Daoy (cell line): ENCODE measurements around the gene PELI2. TPM values are rescaled to one million over a fixed set of nuclear protein-coding genes. Genes with fewer than 3 reads are reported as not detected.
"Not testable (repeated sequence)": the region's sequence is repeated elsewhere in the genome, so short reads cannot be mapped to it uniquely, and the experiment has no call there.

Experiments used
- DNase-seq: peaks from one replicate; pipeline ENCODE4 v3.0.0-alpha.2; 2015; ENCODE audit warnings: low read depth
- total RNA-seq: library from RNA; depleted of rRNA; stranded (reverse); fragments of >200 nt; shearing (Covaris generic); gene quantifications from 2 replicates; pipeline ENCODE4 v1.2.3, GENCODE V29; 2014

Gene PELI2
- total RNA-seq, 1 experiment from 2014 or later, result 7.1 TPM

DNA sequence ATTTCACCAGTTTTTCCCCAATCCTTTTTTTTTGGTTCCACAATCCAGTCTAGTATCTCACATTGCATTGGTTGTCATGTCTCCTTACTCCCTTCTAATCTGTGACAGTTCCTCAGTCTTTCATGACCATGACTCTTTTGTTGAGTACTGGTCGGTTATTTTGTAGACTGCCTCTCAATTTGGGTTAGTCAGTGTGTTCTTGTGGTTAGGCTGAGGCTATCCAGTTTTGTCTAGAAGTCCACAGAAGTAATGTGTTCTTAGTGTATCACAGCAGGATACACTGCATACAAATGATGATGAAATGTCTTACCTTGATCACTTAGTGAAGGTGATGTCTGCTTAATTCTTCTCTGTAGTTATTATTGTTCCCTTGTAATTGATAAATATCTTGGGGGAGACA lies 24.8 kb downstream of the PELI2 start:
- peak; percentile 39 for DNase-seq

DNA sequence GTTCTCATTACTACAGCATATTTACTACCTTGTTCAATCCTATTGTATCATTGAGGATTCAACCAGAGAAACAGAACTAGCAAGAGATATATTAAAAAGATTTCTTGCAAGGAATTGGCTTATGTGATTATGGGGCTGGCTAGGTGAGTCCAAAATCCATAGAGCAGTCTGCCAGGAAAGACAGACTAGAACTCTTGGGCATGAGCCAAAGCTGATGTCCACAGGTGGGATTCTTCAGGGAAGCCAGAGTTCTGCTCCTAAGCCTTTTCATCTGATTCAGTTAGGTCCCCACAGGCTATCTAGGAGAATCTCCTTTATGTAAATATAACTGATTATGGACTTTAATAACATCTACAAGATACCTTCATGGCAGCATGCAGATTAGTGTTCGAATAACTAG lies 26.0 kb downstream of the PELI2 start:
- no peak for DNase-seq

- DNase-seq, result no peak
These were observed 27.1 kb downstream of the PELI2 start for GRCh38 chr14:56145181-56145769.

DNA sequence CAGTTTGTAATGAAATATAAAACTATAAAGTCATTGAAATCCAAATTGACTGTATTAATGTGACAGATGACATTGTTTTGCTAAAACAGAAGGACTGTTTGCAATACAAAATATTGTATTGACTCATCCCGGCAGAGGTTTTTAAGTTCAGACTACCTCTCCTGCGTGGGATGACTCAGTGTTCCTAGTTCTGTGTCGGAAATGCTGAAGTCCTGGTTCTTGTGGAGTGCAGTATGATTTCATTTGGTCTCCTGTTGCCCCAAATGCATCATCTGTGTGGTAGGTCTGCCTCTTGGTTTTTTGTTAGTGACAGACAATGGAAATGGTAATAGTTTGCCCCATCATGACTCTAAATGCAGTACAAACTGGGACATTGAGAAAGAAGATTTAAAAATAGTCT lies 27.8 kb downstream of the PELI2 start:
- peak; percentile 77 for DNase-seq

- no peak for DNase-seq
These were observed 29.2 kb downstream of the PELI2 start for GRCh38 chr14:56147449-56147848.

DNA sequence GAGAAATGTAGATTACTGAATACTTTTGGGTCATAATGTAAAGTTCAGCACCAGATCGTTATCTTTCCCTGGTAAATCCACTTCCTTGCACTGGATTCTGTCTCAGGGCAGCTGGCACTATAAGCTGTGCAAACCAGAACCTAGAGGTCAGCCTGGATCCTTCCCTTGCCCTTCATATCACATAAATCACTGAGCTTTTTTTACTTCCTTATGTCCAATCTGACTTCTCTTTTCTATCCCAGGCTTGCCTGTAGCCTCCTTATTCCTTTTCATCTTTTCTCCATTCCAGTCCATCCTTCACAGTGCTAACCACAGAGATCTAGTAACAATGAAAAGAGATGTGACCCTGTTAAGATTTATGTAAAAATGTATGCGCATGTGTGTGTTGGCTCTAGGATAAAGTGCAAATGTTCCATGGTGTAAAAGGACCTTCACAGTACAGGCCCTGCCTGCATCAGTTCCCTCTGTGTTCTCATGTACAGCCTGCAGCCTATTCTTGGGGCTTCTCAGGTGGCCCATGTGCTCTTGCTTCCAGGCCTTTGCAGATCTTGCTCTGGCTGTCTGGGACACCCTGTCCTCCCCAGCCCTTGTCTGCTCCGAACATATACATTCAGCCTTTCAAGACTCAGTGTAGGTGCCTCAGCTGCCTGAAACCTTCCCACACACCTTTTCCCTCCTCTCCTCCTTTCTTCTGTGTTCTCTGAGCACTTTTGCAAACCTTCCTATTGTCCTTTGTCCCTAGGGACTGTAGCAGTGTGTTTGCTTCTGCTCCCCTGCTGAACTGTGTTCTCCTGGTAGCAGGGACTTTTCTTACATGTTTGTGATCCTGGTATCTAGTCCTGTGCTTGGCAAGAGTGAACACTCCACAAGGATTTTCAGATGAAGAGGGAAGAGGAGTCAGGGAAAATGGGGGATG lies 30.0 kb downstream of the PELI2 start:
- DNase-seq, result no peak

DNA sequence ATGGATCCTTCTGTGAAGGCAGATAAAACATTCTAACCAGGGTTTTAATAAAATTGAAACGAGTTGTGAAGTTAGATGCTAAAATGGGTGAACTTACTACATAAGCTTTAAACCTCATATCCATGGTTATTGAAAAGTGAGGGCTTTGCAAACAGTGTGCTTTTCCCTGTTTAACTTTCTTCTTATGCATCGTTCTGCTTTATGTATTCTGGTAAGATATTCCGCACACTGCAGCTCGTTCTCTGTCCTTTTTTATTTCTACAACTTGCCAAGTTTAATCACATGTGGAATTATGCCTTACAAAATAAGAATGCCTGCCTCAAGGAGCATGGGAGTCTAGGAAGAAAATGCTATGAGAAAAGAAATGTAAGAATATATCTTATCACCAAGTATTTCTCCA lies 30.9 kb downstream of the PELI2 start:
- no peak for DNase-seq

GRCh38 chr14:56149995-56150394 lies 31.8 kb downstream of the PELI2 start:
- DNase-seq, result no peak

DNA sequence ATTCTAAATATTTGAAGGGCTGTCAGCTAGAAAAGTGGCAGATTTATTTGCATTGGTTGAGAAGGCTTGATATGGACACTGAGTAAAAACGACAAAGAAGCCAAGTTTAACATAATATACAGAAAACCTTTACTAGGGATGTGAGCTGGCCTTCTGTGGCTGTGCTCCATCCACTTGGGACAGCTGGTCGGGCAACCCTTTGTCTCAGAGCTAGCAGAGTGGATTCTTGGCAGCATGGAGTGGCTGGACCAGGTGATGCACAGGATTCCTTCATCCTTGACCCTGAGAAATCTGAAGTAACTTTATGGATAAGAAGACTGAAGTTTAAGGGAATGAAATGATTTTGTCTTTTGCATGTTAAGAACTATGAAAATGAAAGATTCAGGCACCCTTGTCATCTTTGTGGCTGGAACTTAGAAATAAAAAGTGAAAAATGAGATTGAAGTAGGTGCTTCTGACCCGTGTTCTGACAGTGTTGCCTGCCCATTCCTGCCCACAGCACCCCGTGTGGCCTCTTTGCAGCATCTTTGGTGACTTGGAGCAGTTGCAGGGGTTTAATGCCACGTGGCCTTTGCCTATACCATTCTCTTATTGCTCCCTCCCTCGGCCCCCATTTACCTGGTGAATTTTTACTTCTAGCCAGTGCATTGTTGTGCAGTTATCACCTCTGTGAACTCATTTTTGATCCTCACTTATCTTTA lies 32.6 kb downstream of the PELI2 start:
- no peak for DNase-seq

GRCh38 chr14:56152221-56152620 lies 34.0 kb downstream of the PELI2 start:
- no peak for DNase-seq

DNA sequence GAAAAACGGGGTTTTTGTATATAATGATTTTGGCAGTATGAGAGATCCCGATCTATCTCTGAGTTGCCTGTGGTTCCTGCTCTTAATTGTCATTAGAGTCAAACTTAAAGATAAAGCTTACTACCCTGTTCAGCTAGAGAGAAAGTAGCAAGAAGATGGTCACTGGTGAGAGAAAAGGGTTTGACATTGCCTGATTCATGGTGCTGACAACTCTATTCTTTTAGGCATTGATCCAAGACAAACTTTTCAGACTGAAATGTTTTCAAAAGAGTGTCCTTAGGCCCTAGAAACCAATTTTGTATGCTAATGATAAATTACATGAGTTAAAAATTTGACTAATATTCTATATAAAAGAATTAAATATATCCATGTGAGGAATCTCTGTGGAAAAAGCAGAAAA lies 35.1 kb downstream of the PELI2 start:
- no peak for DNase-seq

DNA sequence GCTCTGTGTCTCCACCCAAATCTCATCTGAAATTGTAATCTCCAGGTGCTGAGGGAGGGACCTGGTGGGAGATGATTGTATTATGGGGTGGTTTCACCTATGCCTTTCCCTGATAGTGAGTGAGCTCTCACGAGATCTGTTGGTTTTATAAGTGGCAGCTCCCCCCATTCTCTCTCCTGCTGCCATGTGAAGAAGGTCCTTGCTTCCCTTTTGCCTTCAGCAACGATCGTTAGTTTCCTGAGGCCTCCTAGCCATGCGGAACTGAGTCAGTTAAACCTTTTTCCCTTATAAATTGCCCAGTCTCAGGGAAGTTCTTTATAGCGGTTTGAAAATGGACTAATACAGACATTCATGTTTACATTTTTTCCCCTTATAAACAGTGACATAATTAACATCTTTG lies 36.1 kb downstream of the PELI2 start:
- no peak for DNase-seq

DNA sequence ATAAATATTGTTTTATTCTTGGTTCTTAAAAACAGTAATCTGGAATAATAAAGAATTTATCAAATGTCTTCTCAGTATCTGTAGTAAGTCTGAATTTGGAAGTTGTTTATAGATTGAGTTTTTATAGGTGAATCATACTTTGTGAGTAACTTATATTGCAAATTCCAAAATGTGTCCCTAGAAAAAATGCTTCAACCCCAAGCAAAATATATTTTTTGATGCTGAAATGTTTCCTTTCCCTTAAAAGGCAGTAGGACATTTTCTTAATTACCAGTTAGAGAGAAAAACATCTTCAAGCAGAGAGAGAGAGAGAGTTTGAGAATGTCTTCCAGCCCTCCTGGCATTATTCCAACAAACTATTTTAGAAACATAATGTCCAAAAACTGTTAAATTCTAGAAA lies 37.9 kb downstream of the PELI2 start:
- DNase-seq, result no peak

DNA sequence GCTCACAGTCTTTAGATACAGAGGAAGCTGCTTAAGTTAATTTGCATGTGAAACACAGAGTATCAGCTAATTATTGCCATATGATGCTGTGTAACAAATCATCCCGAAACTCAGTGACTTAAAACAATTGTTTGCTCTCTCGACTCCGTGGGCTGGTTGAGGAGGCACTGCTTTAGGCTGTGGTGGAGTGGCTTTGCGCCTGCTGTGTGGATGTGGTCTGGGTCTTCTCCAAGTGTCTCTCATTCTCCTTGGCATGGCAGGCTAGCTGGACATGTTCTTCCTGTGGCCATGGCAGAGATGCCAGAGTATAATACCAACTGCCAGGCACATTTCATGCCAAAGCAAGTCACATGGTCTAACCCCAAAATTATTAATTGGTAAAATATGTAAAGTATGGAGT lies 40.9 kb downstream of the PELI2 start:
- DNase-seq, result no peak

GRCh38 chr14:56160088-56160487 lies 41.9 kb downstream of the PELI2 start:
- DNase-seq, result no peak

GRCh38 chr14:56161658-56162057 lies 43.4 kb downstream of the PELI2 start:
- DNase-seq, result no peak

- DNase-seq, result no peak
These were observed 44.3 kb downstream of the PELI2 start for GRCh38 chr14:56162476-56162875.

DNA sequence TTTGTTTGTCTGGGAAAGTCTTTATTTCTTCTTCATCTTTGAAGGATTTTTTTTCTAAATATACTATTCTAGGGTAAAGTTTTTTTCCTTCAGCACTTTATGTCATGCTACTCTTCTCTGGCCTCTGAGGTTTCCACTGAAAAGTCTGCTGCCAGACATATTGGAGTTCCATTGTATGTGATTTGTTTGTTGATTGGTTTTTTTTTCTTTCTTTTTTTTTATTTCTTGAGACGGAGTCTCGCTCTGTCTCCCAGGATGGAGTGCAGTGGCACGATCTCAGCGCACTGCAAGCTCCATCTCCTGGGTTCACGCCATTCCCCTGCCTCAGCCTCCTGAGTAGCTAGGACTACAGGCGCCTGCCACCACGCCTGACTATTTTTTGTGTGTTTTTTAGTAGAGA lies 48.4 kb downstream of the PELI2 start:
- DNase-seq, result not testable (repeated sequence)

- no peak for DNase-seq
These were observed 49.9 kb downstream of the PELI2 start for GRCh38 chr14:56168007-56168616.

DNA sequence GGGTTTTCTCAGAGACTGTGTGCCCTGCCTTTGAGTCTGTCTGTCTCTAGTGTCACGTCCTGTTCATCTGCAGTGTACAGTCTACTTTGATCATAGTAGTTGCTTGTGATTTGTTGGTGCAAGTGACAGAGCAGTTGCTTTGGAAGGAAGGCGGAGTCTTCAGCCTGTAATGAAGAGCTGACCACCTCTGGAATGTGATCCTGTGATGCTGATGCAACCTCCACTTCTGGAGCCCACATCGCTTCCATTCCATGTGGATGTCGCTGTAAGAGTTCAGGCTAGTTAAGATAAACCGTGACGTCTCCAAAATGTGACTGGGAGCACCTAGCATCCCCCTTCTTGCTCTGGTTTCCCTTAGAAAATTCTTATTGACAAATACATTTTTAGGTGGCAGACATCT lies 51.8 kb downstream of the PELI2 start:
- DNase-seq, result no peak

DNA sequence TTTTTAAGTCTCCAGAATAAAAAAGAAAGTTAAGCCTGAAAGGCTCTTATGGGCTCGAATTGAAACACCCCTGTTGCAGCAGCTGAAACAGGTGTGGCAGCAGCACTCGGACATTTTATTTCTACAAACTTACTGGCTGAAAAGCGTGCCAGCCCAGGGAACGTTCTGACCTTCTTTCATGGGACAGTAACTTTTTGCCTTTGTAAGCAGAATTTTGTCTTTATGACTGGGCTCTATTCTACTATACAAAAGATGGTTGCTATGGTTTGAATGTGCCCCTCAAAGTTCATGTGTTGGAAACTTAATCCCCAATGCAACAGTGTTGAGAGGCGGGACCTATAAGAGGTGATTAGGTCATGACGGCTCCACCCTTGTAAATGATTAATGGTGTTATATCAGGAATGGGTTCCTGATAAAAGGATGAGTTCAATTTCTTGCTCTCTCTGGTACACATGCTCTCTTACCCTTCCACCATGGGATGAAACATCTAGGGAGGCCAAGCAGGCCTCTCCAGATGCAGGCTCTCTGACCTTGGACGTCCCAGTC lies 52.7 kb downstream of the PELI2 start:
- no peak for DNase-seq

- DNase-seq, result no peak
These were observed 53.9 kb downstream of the PELI2 start for GRCh38 chr14:56172074-56172473.
